BLaER1 treated with 17β-estradiol and CSF1 and Interleukin-3, amounts not matched to agents 10 nM and 100 nM (cell line): ENCODE measurements around the gene PRKCD.

Experiments
- H3K27ac ChIP-seq, 11 experiments: shearing (Covaris generic); formaldehyde crosslinking; 2 replicates each; pipeline ENCODE4 v1.8.1; 2022
- H3K27me3 ChIP-seq, 11 experiments: shearing (Covaris generic); formaldehyde crosslinking; 2 replicates each; pipeline ENCODE4 v1.8.1; 2022
- H3K36me3 ChIP-seq, 11 experiments: shearing (Covaris generic); formaldehyde crosslinking; 2 replicates each; pipeline ENCODE4 v1.8.1; 2022
- H3K4me1 ChIP-seq, 10 experiments: shearing (Covaris generic); formaldehyde crosslinking; 2 replicates each; pipeline ENCODE4 v1.8.1; 2022
- H3K4me2 ChIP-seq, 11 experiments: shearing (Covaris generic); formaldehyde crosslinking; 2 replicates each; pipeline ENCODE4 v1.8.1; 2022
- H3K4me3 ChIP-seq, 10 experiments: shearing (Covaris generic); formaldehyde crosslinking; 2 replicates each; pipeline ENCODE4 v1.8.1; 2022
- H3K9ac ChIP-seq, 11 experiments: shearing (Covaris generic); formaldehyde crosslinking; 2 replicates each; pipeline ENCODE4 v1.8.1; 2022
- H3K9me3 ChIP-seq, 11 experiments: shearing (Covaris generic); formaldehyde crosslinking; replicated peaks in 1 of 11; 2 replicates each; pipeline ENCODE4 v1.8.1; 2022
- H4K20me1 ChIP-seq, 11 experiments: shearing (Covaris generic); formaldehyde crosslinking; 2 replicates each; pipeline ENCODE4 v1.8.1; 2022
- Cebpa-rat ChIP-seq, 11 experiments: shearing (Covaris generic); IDR thresholded peaks; 2 replicates each; pipeline ENCODE4 v1.8.1; 2022

Gene PRKCD

GRCh38 chr3:53226142-53226840, 65.3 kb downstream of the PRKCD start:
- no peak overlapping the region for H3K4me2 ChIP-seq
- peaks cover 85 to 100% (median 92%) of the 10 kb centered on the region in 11 experiments for H3K36me3 ChIP-seq
- H3K4me3 ChIP-seq = no peak overlapping the region
- no peaks in the 10 kb centered on the region for H3K27me3 ChIP-seq
- no peak overlapping the region for H3K9ac ChIP-seq
- H3K27ac ChIP-seq = no peak overlapping the region
- no peak for TF ChIP-seq Cebpa-rat (IDR thresholded peaks at IDR 0.05)
- no peaks in the 10 kb centered on the region for H3K9me3 ChIP-seq
- peaks cover 9 to 100% (median 97%) of the 10 kb centered on the region in 11 experiments; a peak in 21 of 22 replicates for H4K20me1 ChIP-seq
- H3K4me1 ChIP-seq = peaks cover 0 to 19% (median 0%) of the 10 kb centered on the region in 10 experiments; a peak in 5 of 20 replicates

- Histone ChIP-seq H3K27me3 (no peaks in the 10 kb centered on the region), H3K4me1 (peaks cover 0 to 19% (median 0%) of the 10 kb centered on the region in 10 experiments; a peak in 5 of 20 replicates), H4K20me1 (peaks cover 9 to 100% (median 97%) of the 10 kb centered on the region in 11 experiments; a peak in 21 of 22 replicates), H3K9ac (no peak overlapping the region), H3K27ac (no peak overlapping the region), H3K36me3 (peaks cover 91 to 100% (median 99%) of the 10 kb centered on the region in 11 experiments), H3K9me3 (no peaks in the 10 kb centered on the region), H3K4me3 (no peak overlapping the region), H3K4me2 (no peak overlapping the region)
- no peak for TF ChIP-seq Cebpa-rat (IDR thresholded peaks at IDR 0.05)
Observed at GRCh38 chr3:53226841-53227407, 65.9 kb downstream of the PRKCD start.

GRCh38 chr3:53227993-53228885, 67.2 kb downstream of the PRKCD start:
- Histone ChIP-seq H3K9me3 (no peaks in the 10 kb centered on the region), H3K27ac (no peak overlapping the region), H3K9ac (0 out of 22 replicates have a peak overlapping the region, but pooled peaks of 1 of the 11 experiments have one; percentile 13), H3K27me3 (no peaks in the 10 kb centered on the region), H4K20me1 (peaks cover 18 to 100% (median 99%) of the 10 kb centered on the region in 11 experiments; a peak in 21 of 22 replicates), H3K4me2 (no peak overlapping the region), H3K36me3 (peaks cover 100% of the 10 kb centered on the region in 11 experiments), H3K4me1 (peaks cover 0 to 19% (median 0%) of the 10 kb centered on the region in 10 experiments; a peak in 5 of 20 replicates), H3K4me3 (no peak overlapping the region)
- TF ChIP-seq Cebpa-rat (IDR thresholded peaks at IDR 0.05) = no peak

- peaks cover 100% of the 10 kb centered on the region in 11 experiments for H3K36me3 ChIP-seq
- no peak for TF ChIP-seq Cebpa-rat (IDR thresholded peaks at IDR 0.05)
- no peak overlapping the region for H3K4me3 ChIP-seq
- H4K20me1 ChIP-seq = peaks cover 25 to 100% (median 98%) of the 10 kb centered on the region in 11 experiments
- no peaks in the 10 kb centered on the region for H3K27me3 ChIP-seq
- no peak overlapping the region for H3K4me2 ChIP-seq
- H3K27ac ChIP-seq = no peak overlapping the region
- no peak overlapping the region for H3K9ac ChIP-seq
- H3K9me3 ChIP-seq = no peaks in the 10 kb centered on the region
- H3K4me1 ChIP-seq = peaks cover 0 to 18% (median 1%) of the 10 kb centered on the region in 10 experiments; a peak in 7 of 20 replicates
Observed at GRCh38 chr3:53229171-53229570, 68.2 kb downstream of the PRKCD start.

- peaks cover 0 to 14% (median 6%) of the 10 kb centered on the region in 10 experiments; a peak in 7 of 20 replicates for H3K4me1 ChIP-seq
- H3K4me2 ChIP-seq = no peak overlapping the region
- no peak overlapping the region for H3K4me3 ChIP-seq
- H3K9me3 ChIP-seq = no peaks in the 10 kb centered on the region
- TF ChIP-seq Cebpa-rat (IDR thresholded peaks at IDR 0.05) = no peak
- no peak overlapping the region for H3K27ac ChIP-seq
- H3K36me3 ChIP-seq = peaks cover 100% of the 10 kb centered on the region in 11 experiments
- H3K9ac ChIP-seq = no peak overlapping the region
- no peaks in the 10 kb centered on the region for H3K27me3 ChIP-seq
- H4K20me1 ChIP-seq = peaks cover 28 to 100% (median 98%) of the 10 kb centered on the region in 11 experiments
Observed at GRCh38 chr3:53229606-53230005, 68.6 kb downstream of the PRKCD start.

GRCh38 chr3:53230041-53230621, 69.1 kb downstream of the PRKCD start:
- no peaks in the 10 kb centered on the region for H3K27me3 ChIP-seq
- H3K36me3 ChIP-seq = peaks cover 98 to 100% (median 99%) of the 10 kb centered on the region in 11 experiments
- H3K4me1 ChIP-seq = peaks cover 0 to 9% (median 2%) of the 10 kb centered on the region in 10 experiments; a peak in 5 of 20 replicates
- no peak overlapping the region for H3K4me2 ChIP-seq
- H3K9me3 ChIP-seq = no peaks in the 10 kb centered on the region
- no peak overlapping the region for H3K9ac ChIP-seq
- H3K27ac ChIP-seq = no peak overlapping the region
- no peak overlapping the region for H3K4me3 ChIP-seq
- TF ChIP-seq Cebpa-rat (IDR thresholded peaks at IDR 0.05) = no peak
- peaks cover 28 to 99% (median 96%) of the 10 kb centered on the region in 11 experiments for H4K20me1 ChIP-seq

- peaks cover 0 to 16% (median 4%) of the 10 kb centered on the region in 10 experiments; a peak in 13 of 20 replicates for H3K4me1 ChIP-seq
- no peak overlapping the region for H3K4me2 ChIP-seq
- peaks cover 98 to 100% (median 99%) of the 10 kb centered on the region in 11 experiments for H3K36me3 ChIP-seq
- H4K20me1 ChIP-seq = peaks cover 27 to 99% (median 95%) of the 10 kb centered on the region in 11 experiments
- TF ChIP-seq Cebpa-rat (IDR thresholded peaks at IDR 0.05) = no peak
- no peak overlapping the region for H3K9ac ChIP-seq
- no peaks in the 10 kb centered on the region for H3K27me3 ChIP-seq
- H3K9me3 ChIP-seq = no peaks in the 10 kb centered on the region
- H3K27ac ChIP-seq = no peak overlapping the region
- no peak overlapping the region for H3K4me3 ChIP-seq
Observed at GRCh38 chr3:53230789-53231188, 69.8 kb downstream of the PRKCD start.
